DOHH2 (cell line): Measurements from ENCODE around the gene KRTAP4-2.
"Not testable (repeated sequence)": the region's sequence is repeated elsewhere in the genome, so short reads cannot be mapped to it uniquely, and the experiment has no call there.

Source experiments
- CTCF ChIP-seq: fragments of 200-600 bp; sonication (generic); IDR thresholded peaks from one replicate; pipeline ENCODE4 v1.5.1; 2014; ENCODE audit warnings: antibody characterized with exemption, mild to moderate bottlenecking, low read depth, low read length; ENCODE audit not compliant: poor library complexity, severe bottlenecking
- EZH2phosphoT487 ChIP-seq: fragments of 200-600 bp; sonication (generic); IDR thresholded peaks from 2 replicates; pipeline ENCODE4 v1.6.1; 2017; ENCODE audit warnings: borderline replicate concordance, mild to moderate bottlenecking, antibody characterized with exemption, low read length, moderate library complexity, mixed read lengths

GRCh38 chr17:41139865-41140264 is 38.2 kb downstream of the KRTAP4-2 start:
- TF ChIP-seq CTCF, EZH2phosphoT487: not testable (repeated sequence)
